SK-N-SH (cell line): ENCODE results near the gene ARFRP1. TPM values are rescaled to one million over a fixed set of nuclear protein-coding genes. Genes with fewer than 3 reads are reported as not detected.

ENCODE experiments used
- CTCF ChIA-PET: fragments of 300-600, 350-600 bp; formaldehyde crosslinking; extraction: SDS; loops from one replicate; lab custom pipeline; 2021; lab: Yijun Ruan, JAX
- POLR2A ChIA-PET: fragments of 350-600 bp; sonication (Branson Sonifier 250); formaldehyde crosslinking; extraction: SDS; loops from one replicate; lab custom pipeline; 2020; ENCODE audit warnings: antibody characterized with exemption, inconsistent platforms; lab: Yijun Ruan, JAX
- DNase-seq: peaks from one replicate; pipeline ENCODE4 v3.0.0; 2012
- H2AFZ ChIP-seq: fragments of 200-600 bp; sonication (generic); 2 replicates; pipeline ENCODE4 v1.8.1; 2016; ENCODE audit warnings: antibody characterized with exemption, mild to moderate bottlenecking, low read depth
- H3F3A ChIP-seq: fragments of 200-600 bp; sonication (generic); replicated peaks from 2 replicates; pipeline ENCODE3; 2016; ENCODE audit warnings: antibody characterized with exemption, mild to moderate bottlenecking; ENCODE audit not compliant: insufficient read depth
- H3K27ac ChIP-seq, 2 experiments: fragments of 200-500 bp in 1 of 2; fragments of 200-600 bp in 1 of 2; sonication (Bioruptor generic) in 1 of 2; sonication (generic), shearing (Covaris generic) in 1 of 2; 2 replicates each; pipeline versions ENCODE4 v1.5.1 to v1.6.1; 2014 to 2016; ENCODE audit warnings: low read depth in 2 of 2, inconsistent platforms in 1 of 2, low read length in 1 of 2, mild to moderate bottlenecking in 1 of 2, mixed read lengths in 1 of 2
- H3K27me3 ChIP-seq: fragments of 200-600 bp; sonication (generic), shearing (Covaris generic); 2 replicates; pipeline ENCODE4 v1.6.1; 2016; ENCODE audit warnings: mixed run types; ENCODE audit not compliant: insufficient read depth
- H3K36me3 ChIP-seq, 2 experiments: fragments of 200-500 bp in 1 of 2; fragments of 200-600 bp in 1 of 2; sonication (Bioruptor generic) in 1 of 2; sonication (generic) in 1 of 2; replicated peaks in 1 of 2; 2 replicates each; pipeline versions ENCODE3 to v1.5.1; 2014 to 2016; ENCODE audit warnings: low read length in 1 of 2, mild to moderate bottlenecking in 1 of 2; ENCODE audit not compliant: insufficient read depth in 2 of 2, control insufficient read depth in 1 of 2
- H3K4me1 ChIP-seq, 2 experiments: fragments of 200-500 bp in 1 of 2; fragments of 200-600 bp in 1 of 2; sonication (Bioruptor generic) in 1 of 2; sonication (generic), shearing (Covaris generic) in 1 of 2; 2 replicates each; pipeline versions ENCODE4 v1.5.1 to v1.6.1; 2014 to 2016; ENCODE audit warnings: low read depth in 1 of 2, low read length in 1 of 2, mixed run types in 1 of 2; ENCODE audit not compliant: insufficient read depth in 2 of 2, control insufficient read depth in 1 of 2
- H3K4me2 ChIP-seq: fragments of 200-600 bp; sonication (generic), shearing (Covaris generic); 2 replicates; pipeline ENCODE4 v1.6.1; 2017; ENCODE audit warnings: mixed run types
- H3K4me3 ChIP-seq, 2 experiments: fragments of 200-500 bp in 1 of 2; fragments of 200-600 bp in 1 of 2; sonication (Bioruptor generic) in 1 of 2; sonication (generic), shearing (Covaris generic) in 1 of 2; 2 replicates each; pipeline versions ENCODE4 v1.5.1 to v1.8.1; 2014 to 2016; ENCODE audit warnings: low read depth in 2 of 2, inconsistent platforms in 1 of 2, low read length in 1 of 2, mild to moderate bottlenecking in 1 of 2, mixed read lengths in 1 of 2, moderate library complexity in 1 of 2
- H3K79me2 ChIP-seq: fragments of 200-600 bp; sonication (generic); 2 replicates; pipeline ENCODE4 v1.8.1; 2017; ENCODE audit warnings: mild to moderate bottlenecking; ENCODE audit not compliant: insufficient read depth
- H3K9ac ChIP-seq: fragments of 200-600 bp; sonication (generic); 2 replicates; pipeline ENCODE4 v1.6.1; 2017; ENCODE audit warnings: mixed run types
- H3K9me2 ChIP-seq: fragments of 200-600 bp; sonication (generic); 2 replicates; pipeline ENCODE4 v1.6.1; 2017; ENCODE audit warnings: mixed run types
- H3K9me3 ChIP-seq: fragments of 200-600 bp; sonication (generic); 2 replicates; pipeline ENCODE4 v1.6.1; 2017; ENCODE audit warnings: mixed run types, mild to moderate bottlenecking, moderate library complexity
- H4K20me1 ChIP-seq: fragments of 200-600 bp; sonication (generic); 2 replicates; pipeline ENCODE4 v1.6.1; 2017; ENCODE audit warnings: mild to moderate bottlenecking, mixed run types; ENCODE audit not compliant: insufficient read depth
- CTCF ChIP-seq: fragments of 200-600 bp; sonication (generic); IDR thresholded peaks from 2 replicates; pipeline ENCODE4 v1.6.1; 2017; ENCODE audit warnings: antibody characterized with exemption, mild to moderate bottlenecking, moderate library complexity
- EZH2phosphoT487 ChIP-seq: fragments of 200-600 bp; sonication (generic); IDR thresholded peaks from 2 replicates; pipeline ENCODE4 v1.6.1; 2017; ENCODE audit warnings: low read depth, mixed run types, mild to moderate bottlenecking, antibody characterized with exemption, moderate library complexity, borderline replicate concordance
- GATA2 ChIP-seq: sonication (generic); formaldehyde crosslinking; IDR thresholded peaks from 2 replicates; pipeline ENCODE4 v1.5.0; 2020; ENCODE audit warnings: mild to moderate bottlenecking, missing genetic modification reagents
- MXI1 ChIP-seq: IDR thresholded peaks from 2 replicates; pipeline ENCODE4 v1.6.1; 2012; ENCODE audit warnings: mild to moderate bottlenecking, low read depth, low read length, improper control_type of control experiment
- PBX3 ChIP-seq: IDR thresholded peaks from 2 replicates; pipeline ENCODE4; 2012
- RAD21 ChIP-seq: IDR thresholded peaks from 2 replicates; pipeline ENCODE4 v1.6.1; 2012; ENCODE audit warnings: mild to moderate bottlenecking, low read length
- RXRA ChIP-seq: IDR thresholded peaks from 2 replicates; pipeline ENCODE4 v1.4.0; 2012; ENCODE audit warnings: low read depth, mild to moderate bottlenecking, borderline replicate concordance
- SIN3A ChIP-seq: IDR thresholded peaks from 2 replicates; pipeline ENCODE4 v1.6.1; 2012; ENCODE audit warnings: low read depth, mild to moderate bottlenecking, low read length, moderate library complexity, borderline replicate concordance
- SMC3 ChIP-seq: IDR thresholded peaks from 2 replicates; pipeline ENCODE4 v1.6.1; 2012; ENCODE audit warnings: low read depth, low read length, improper control_type of control experiment
- ZBTB33 ChIP-seq: IDR thresholded peaks from 2 replicates; pipeline ENCODE4 v1.4.0; 2012; ENCODE audit warnings: low read depth, borderline replicate concordance
- WGBS: methylation state at CpG from one replicate; pipeline ENCODE4 v1.1.6; 2017; ENCODE audit warnings: low lambda C conversion rate; 5-methylcytosine and 5-hydroxymethylcytosine counted together
- polyA plus RNA-seq, 3 experiments: library from polyadenylated mRNA; depleted of rRNA; stranded (reverse); fragments of >200 nt; gene quantifications; 2 replicates each; pipeline ENCODE4 v1.2.3, GENCODE V29; 2012

The ARFRP1 gene
- polyA plus RNA-seq, 1 of the 3 experiments (the other 2 are of a cell fraction): 72.8 TPM

- H3K9ac ChIP-seq: peak overlapping the region; percentile 89
- H4K20me1 ChIP-seq: no peaks in the 10 kb centered on the region
- no peaks in the 10 kb centered on the region for H3K9me2 ChIP-seq
- H3K79me2 ChIP-seq: peaks cover 72% of the 10 kb centered on the region
- peaks cover 4% of the 10 kb centered on the region for H3F3A ChIP-seq
- H3K4me1 ChIP-seq: peaks cover 0 to 24% of the 10 kb centered on the region in 2 experiments; a peak in 1 of 4 replicates
- no peak for TF ChIP-seq RXRA
- TF ChIP-seq SIN3A: no peak
- peak; percentile 40 for TF ChIP-seq RAD21
- TF ChIP-seq CTCF: peak; percentile 24; the same call in 1 of the 2 replicates
- peaks cover 40 to 46% of the 10 kb centered on the region in 2 experiments for H3K36me3 ChIP-seq
- no peak overlapping the region for H2AFZ ChIP-seq
- ChIA-PET CTCF (interaction anchor here (0.9 to 1.4 kb wide), 4 partner anchors 13 to 273 kb away, joined by 3 to 4 read pairs (median 4); no protein-coding TSS in a partner anchor), POLR2A (interaction anchor here (1.0 to 2.6 kb wide), 7 partner anchors 10 to 54 kb away, joined by 3 to 22 read pairs (median 4); partner anchors contain the start of genes RTEL1, STMN3 and TNFRSF6B)
- 31% methylated on average over 21 of the region's 56 CpGs for WGBS
- peak; percentile 70 for DNase-seq
- no peaks in the 10 kb centered on the region for H3K27me3 ChIP-seq
- H3K4me3 ChIP-seq: peak overlapping the region; percentile 70 to 90
- peak overlapping the region; percentile 92 for H3K4me2 ChIP-seq
- peaks cover 3% of the 10 kb centered on the region for H3K9me3 ChIP-seq
- H3K27ac ChIP-seq: peak overlapping the region; percentile 65 to 71
Observed at GRCh38 chr20:63706852-63707557, 771 bp downstream of the ARFRP1 start.

- H3K27me3 ChIP-seq: no peaks in the 10 kb centered on the region
- 65% methylated on average over 11 of the region's 12 CpGs for WGBS
- H2AFZ ChIP-seq: no peak overlapping the region
- H3K4me1 ChIP-seq: peaks cover 0 to 30% of the 10 kb centered on the region in 2 experiments; a peak in 1 of 4 replicates
- no peak for DNase-seq
- H3K36me3 ChIP-seq: peaks cover 36 to 38% of the 10 kb centered on the region in 2 experiments
- ChIA-PET POLR2A (no interaction called here), CTCF (interaction anchor here (1.1 kb wide), 2 partner anchors 12 to 267 kb away, joined by 3 to 4 read pairs; no protein-coding TSS in a partner anchor)
- H4K20me1 ChIP-seq: no peaks in the 10 kb centered on the region
- H3K9me2 ChIP-seq: no peaks in the 10 kb centered on the region
- no peaks in the 10 kb centered on the region for H3K9me3 ChIP-seq
- peaks cover 4% of the 10 kb centered on the region for H3F3A ChIP-seq
- TF ChIP-seq ZBTB33 (no peak), GATA2 (no peak), EZH2phosphoT487 (no peak), SMC3 (no peak), PBX3 (no peak), MXI1 (no peak)
- H3K79me2 ChIP-seq: peaks cover 64% of the 10 kb centered on the region
- peak overlapping the region; percentile 70 to 90; a peak in 3 of 4 replicates for H3K4me3 ChIP-seq
- peak overlapping the region; percentile 92 for H3K4me2 ChIP-seq
- peak overlapping the region; percentile 89; the same call in 1 of the 2 replicates for H3K9ac ChIP-seq
- H3K27ac ChIP-seq: peak overlapping the region in 1 of 2 experiments; percentile 65; a peak in 1 of 4 replicates
Observed at GRCh38 chr20:63706027-63706695, 1.6 kb downstream of the ARFRP1 start.
